Kidney (tissue), 14 donors: ENCODE results near the gene CDR2L. TPM values are rescaled to one million over a fixed set of nuclear protein-coding genes. Genes with fewer than 3 reads are reported as not detected.

Experiments used
- DNase-seq, 5 donors: peaks; one replicate each; pipeline ENCODE4 v3.0.0-alpha.2; 2013 to 2020
- FAIRE-seq: peaks from 2 replicates; lab custom pipeline; 2012; peaks lifted over from hg19 to GRCh38; lab: Jason Lieb, UNC
- H3K27ac ChIP-seq, 2 donors: one replicate each; pipeline ENCODE4 v1.7.0; 2013; ENCODE audit warnings: low read depth in 2 of 2, low read length in 2 of 2, inconsistent platforms in 1 of 2
- H3K27me3 ChIP-seq: one replicate; pipeline ENCODE4 v1.7.1; 2013; ENCODE audit warnings: low read length, inconsistent platforms; ENCODE audit not compliant: control insufficient read depth, insufficient read depth
- H3K36me3 ChIP-seq, 3 donors: one replicate each; pipeline versions ENCODE4 v1.7.0 to v1.7.1; 2013; ENCODE audit warnings: low read length in 3 of 3, control low read depth in 1 of 3, inconsistent platforms in 1 of 3; ENCODE audit not compliant: insufficient read depth in 3 of 3, control insufficient read depth in 2 of 3
- H3K4me1 ChIP-seq, 3 donors: one replicate each; pipeline versions ENCODE4 v1.7.0 to v1.7.1; 2013; ENCODE audit warnings: low read length in 3 of 3, inconsistent platforms in 1 of 3, low read depth in 1 of 3; ENCODE audit not compliant: control insufficient read depth in 2 of 3, insufficient read depth in 2 of 3
- H3K4me3 ChIP-seq, 3 donors: one replicate each; pipeline versions ENCODE4 v1.7.0 to v1.8.1; 2013; ENCODE audit warnings: low read length in 3 of 3, control low read depth in 1 of 3, inconsistent platforms in 1 of 3
- H3K9ac ChIP-seq, 3 donors: one replicate each; pipeline versions ENCODE4 v1.7.0 to v1.7.1; 2013; ENCODE audit warnings: low read length in 3 of 3, control low read depth in 1 of 3, inconsistent platforms in 1 of 3
- H3K9me3 ChIP-seq, 3 donors: one replicate each; pipeline versions ENCODE4 v1.7.0 to v1.7.1; 2013; ENCODE audit warnings: low read length in 3 of 3, control low read depth in 1 of 3, inconsistent platforms in 1 of 3; ENCODE audit not compliant: control insufficient read depth in 2 of 3, insufficient read depth in 1 of 3
- intact Hi-C: fragments of 100-400 bp; cut with DNase I; formaldehyde crosslinking; loops from one replicate; pipeline ENCODE4 v1.11.1; 2022
- polyA plus RNA-seq: library from polyadenylated mRNA; stranded (reverse); fragments of 350-450 nt; fragmentation: Illumina TruSeq; extraction: RNeasy Lipid Tissue Mini Kit (QIAGEN cat#74804); gene quantifications from one replicate; pipeline ENCODE4 v1.2.3, GENCODE V29; 2014; ENCODE audit warnings: low read depth, low replicate concordance; ENCODE audit not compliant: insufficient read depth
- total RNA-seq: library from RNA; stranded (reverse); fragmentation: NEBNext Ultra II Directional; extraction: Animal tissue kit (Norgen Biotek cat#: 25700); gene quantifications from one replicate; pipeline ENCODE4 v1.2.1, GENCODE V29; 2021
- TF ChIP-seq, protein P1 (sequence below): IDR thresholded peaks from 3 replicates; pipeline ENCODE4 v1.5.1; 2012; ENCODE audit warnings: mild to moderate bottlenecking, moderate library complexity, borderline replicate concordance; ENCODE audit not compliant: insufficient read depth; ENCODE audit errors: extremely low read depth
- donor health status: control.
- donor health status: control.
- donor health status: control.
- donor health status: control.
- donor health status: control.
- donor health status: DM: yes; HTN: yes; CAD: no.
- donor health status: Normal renal cell carcinoma (clear cell type).

The CDR2L gene
- total and polyA plus RNA-seq, 2 donors from 2014 or later, result 12.5 to 29.3 TPM

DNA sequence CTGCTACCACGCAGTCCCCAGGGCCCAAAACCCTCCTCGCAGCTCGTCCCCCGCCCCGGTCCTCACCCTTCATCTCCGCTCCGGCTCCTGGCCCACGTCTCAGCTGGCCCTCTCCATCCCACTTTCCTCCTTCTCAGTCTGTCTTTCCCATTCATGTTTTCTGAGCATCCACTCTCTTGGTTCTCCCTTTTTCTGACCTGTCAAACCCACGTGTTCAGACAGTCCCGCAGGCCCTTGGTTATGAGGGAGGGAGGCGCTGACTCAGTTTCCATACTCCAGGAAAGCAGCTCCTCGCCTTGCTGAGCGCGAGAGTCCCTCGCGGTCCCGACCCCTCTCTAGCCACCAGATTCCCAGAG is 14.5 kb upstream of the CDR2L start:
- peak overlapping the region in 2 of 3 donors; percentile 39 to 63 for H3K4me3 ChIP-seq
- no peak overlapping the region for H3K27ac ChIP-seq
- peaks cover 0 to 4% (median 3%) of the 10 kb centered on the region in 3 donors for H3K4me1 ChIP-seq
- TF ChIP-seq, protein P1, sequence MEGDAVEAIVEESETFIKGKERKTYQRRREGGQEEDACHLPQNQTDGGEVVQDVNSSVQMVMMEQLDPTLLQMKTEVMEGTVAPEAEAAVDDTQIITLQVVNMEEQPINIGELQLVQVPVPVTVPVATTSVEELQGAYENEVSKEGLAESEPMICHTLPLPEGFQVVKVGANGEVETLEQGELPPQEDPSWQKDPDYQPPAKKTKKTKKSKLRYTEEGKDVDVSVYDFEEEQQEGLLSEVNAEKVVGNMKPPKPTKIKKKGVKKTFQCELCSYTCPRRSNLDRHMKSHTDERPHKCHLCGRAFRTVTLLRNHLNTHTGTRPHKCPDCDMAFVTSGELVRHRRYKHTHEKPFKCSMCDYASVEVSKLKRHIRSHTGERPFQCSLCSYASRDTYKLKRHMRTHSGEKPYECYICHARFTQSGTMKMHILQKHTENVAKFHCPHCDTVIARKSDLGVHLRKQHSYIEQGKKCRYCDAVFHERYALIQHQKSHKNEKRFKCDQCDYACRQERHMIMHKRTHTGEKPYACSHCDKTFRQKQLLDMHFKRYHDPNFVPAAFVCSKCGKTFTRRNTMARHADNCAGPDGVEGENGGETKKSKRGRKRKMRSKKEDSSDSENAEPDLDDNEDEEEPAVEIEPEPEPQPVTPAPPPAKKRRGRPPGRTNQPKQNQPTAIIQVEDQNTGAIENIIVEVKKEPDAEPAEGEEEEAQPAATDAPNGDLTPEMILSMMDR, result no peak
- H3K9me3 ChIP-seq, result no peaks in the 10 kb centered on the region
- FAIRE-seq (no peak), DNase-seq (no peak)
- no peaks in the 10 kb centered on the region for H3K36me3 ChIP-seq
- peak overlapping the region in 1 of 3 donors; percentile 46 for H3K9ac ChIP-seq
- intact Hi-C loops, result no loop called here
- no peaks in the 10 kb centered on the region for H3K27me3 ChIP-seq

DNA sequence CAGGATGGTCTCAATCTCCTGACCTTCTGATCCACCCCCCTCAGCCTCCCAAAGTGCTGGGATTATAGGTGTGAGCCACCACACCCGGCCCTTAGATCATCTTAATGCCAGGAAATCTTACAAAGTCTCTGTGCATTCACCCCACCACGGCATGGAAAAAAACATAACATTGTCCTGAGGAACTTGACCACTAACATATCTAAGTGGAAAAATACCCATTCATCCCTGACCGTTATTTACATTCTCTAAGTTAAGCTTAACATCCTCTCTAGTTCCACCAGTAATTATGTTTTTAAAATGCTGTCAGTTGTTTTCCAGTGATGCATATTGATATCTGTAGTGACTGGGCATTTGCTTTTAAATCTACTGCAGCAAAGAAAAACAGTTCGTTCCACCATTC is 11.5 kb upstream of the CDR2L start:
- Histone ChIP-seq H3K9ac (no peak overlapping the region), H3K27ac (no peak overlapping the region), H3K4me3 (no peak overlapping the region), H3K9me3 (no peaks in the 10 kb centered on the region), H3K36me3 (no peaks in the 10 kb centered on the region), H3K4me1 (peaks cover 0 to 4% (median 3%) of the 10 kb centered on the region in 3 donors), H3K27me3 (no peaks in the 10 kb centered on the region)
- FAIRE-seq (no peak), DNase-seq (no peak)
- intact Hi-C loops, result no loop called here
- TF ChIP-seq, protein P1, result no peak

DNA sequence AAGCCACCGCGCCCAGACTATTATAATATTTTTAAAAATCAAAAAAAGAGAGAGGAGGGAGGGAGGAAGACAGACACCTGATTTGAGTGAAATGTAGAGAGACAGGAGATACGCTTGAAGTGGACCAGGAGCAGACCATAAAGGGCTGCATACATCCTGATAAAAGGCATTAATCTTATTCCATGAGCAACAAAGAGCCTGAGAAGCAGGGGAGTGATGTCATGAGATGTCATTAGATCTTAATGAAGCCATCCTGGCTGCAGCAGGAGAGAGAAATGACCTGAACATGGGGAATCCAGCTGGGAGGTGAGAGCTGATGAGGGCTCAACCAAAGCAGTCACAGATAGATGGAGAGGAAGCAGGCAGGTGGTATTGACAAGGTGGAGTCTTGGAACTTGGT is 9.6 kb upstream of the CDR2L start:
- Histone ChIP-seq H3K4me3 (no peak overlapping the region), H3K9ac (no peak overlapping the region), H3K27me3 (no peaks in the 10 kb centered on the region), H3K9me3 (no peaks in the 10 kb centered on the region), H3K4me1 (peaks cover 0 to 10% (median 5%) of the 10 kb centered on the region in 3 donors), H3K27ac (no peak overlapping the region), H3K36me3 (no peaks in the 10 kb centered on the region)
- intact Hi-C loops, result no loop called here
- FAIRE-seq (no peak), DNase-seq (no peak)
- TF ChIP-seq, protein P1, result no peak

DNA sequence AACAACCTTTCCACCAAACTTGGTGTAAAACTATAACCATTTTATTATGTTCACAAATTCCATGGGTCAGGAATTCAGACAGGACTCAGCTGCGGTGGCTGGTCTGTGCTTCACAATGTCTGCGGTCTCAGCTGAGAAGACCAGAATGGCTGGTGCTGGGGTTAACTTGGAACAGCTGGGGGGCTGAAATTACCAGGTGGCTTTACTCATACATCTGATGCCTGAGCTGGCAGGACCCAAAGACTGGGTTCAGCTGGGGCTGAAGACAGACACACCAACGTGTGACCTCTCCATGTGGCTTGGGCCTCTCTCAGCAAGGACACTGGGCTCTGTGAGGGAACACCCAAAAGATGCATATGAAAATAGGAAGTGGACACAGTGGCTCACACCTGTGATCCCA is 9.2 kb upstream of the CDR2L start:
- TF ChIP-seq, protein P1, result no peak
- H3K9me3 ChIP-seq, result no peaks in the 10 kb centered on the region
- H3K4me3 ChIP-seq, result no peak overlapping the region
- H3K27me3 ChIP-seq, result no peaks in the 10 kb centered on the region
- peaks cover 0 to 5% (median 5%) of the 10 kb centered on the region in 3 donors for H3K4me1 ChIP-seq
- no peaks in the 10 kb centered on the region for H3K36me3 ChIP-seq
- H3K27ac ChIP-seq, result no peak overlapping the region
- intact Hi-C loops, result no loop called here
- FAIRE-seq, result no peak
- H3K9ac ChIP-seq, result no peak overlapping the region
- DNase-seq, result no peak
